Mesendoderm (in vitro differentiated cells): ENCODE data around the gene EIF2A.

Source experiments
- DNase-seq: peaks from one replicate; pipeline ENCODE4 v3.0.0; 2013
- H2AK5ac ChIP-seq: 2 replicates; pipeline ENCODE4 v1.6.1; 2013; ENCODE audit warnings: low read length, inconsistent platforms
- H2BK120ac ChIP-seq: 2 replicates; pipeline ENCODE4 v1.6.1; 2013; ENCODE audit warnings: low read depth, mild to moderate bottlenecking, low read length, moderate library complexity, mixed read lengths
- H2BK15ac ChIP-seq: replicated peaks from 2 replicates; pipeline ENCODE4 v1.6.1; 2013; ENCODE audit warnings: low read depth, mild to moderate bottlenecking, moderate library complexity
- H2BK5ac ChIP-seq: 2 replicates; pipeline ENCODE4 v1.6.1; 2013; ENCODE audit warnings: low read length, inconsistent platforms
- H3K18ac ChIP-seq: 2 replicates; pipeline ENCODE4 v1.6.1; 2013; ENCODE audit warnings: mild to moderate bottlenecking, low read length, mixed read lengths
- H3K23ac ChIP-seq: one replicate; pipeline ENCODE4 v1.6.1; 2013; ENCODE audit warnings: low read length
- H3K27ac ChIP-seq: 2 replicates; pipeline ENCODE4 v1.5.1; 2013; ENCODE audit warnings: low read depth, mild to moderate bottlenecking, inconsistent platforms, low read length, moderate library complexity
- H3K27me3 ChIP-seq: 2 replicates; pipeline ENCODE4 v1.6.1; 2013; ENCODE audit warnings: low read length, control low read depth, mild to moderate bottlenecking, inconsistent platforms; ENCODE audit not compliant: insufficient read depth, poor library complexity
- H3K36me3 ChIP-seq: 2 replicates; pipeline ENCODE4 v1.6.1; 2013; ENCODE audit warnings: low read length, inconsistent platforms; ENCODE audit not compliant: control insufficient read depth, insufficient read depth
- H3K4ac ChIP-seq: one replicate; pipeline ENCODE4 v1.6.1; 2013; ENCODE audit warnings: low read depth, mild to moderate bottlenecking, low read length, moderate library complexity
- H3K4me1 ChIP-seq: 2 replicates; pipeline ENCODE4 v1.6.1; 2013; ENCODE audit warnings: low read depth, low read length, inconsistent platforms; ENCODE audit not compliant: control insufficient read depth
- H3K4me2 ChIP-seq: 2 replicates; pipeline ENCODE4 v1.6.1; 2013; ENCODE audit warnings: low read length
- H3K4me3 ChIP-seq: 2 replicates; pipeline ENCODE4 v1.5.1; 2013; ENCODE audit warnings: mild to moderate bottlenecking, low read length
- H3K56ac ChIP-seq: one replicate; pipeline ENCODE4 v1.6.1; 2013; ENCODE audit warnings: low read length
- H3K79me1 ChIP-seq: 2 replicates; pipeline ENCODE4 v1.6.1; 2013; ENCODE audit warnings: low read length, inconsistent platforms
- H3K79me2 ChIP-seq: 2 replicates; pipeline ENCODE4 v1.6.1; 2013; ENCODE audit warnings: mild to moderate bottlenecking, low read length; ENCODE audit not compliant: control insufficient read depth, insufficient read depth
- H3K9ac ChIP-seq: 2 replicates; pipeline ENCODE4 v1.6.1; 2013; ENCODE audit warnings: low read length, inconsistent platforms
- H4K5ac ChIP-seq: one replicate; pipeline ENCODE4 v1.6.1; 2013; ENCODE audit warnings: low read length
- H4K8ac ChIP-seq: one replicate; pipeline ENCODE4 v1.6.1; 2013; ENCODE audit warnings: low read depth, mild to moderate bottlenecking, control low read depth, low read length, moderate library complexity
- whole genome bisulfite sequencing: extraction: QIAGEN DNeasy Blood & Tissue Kit; methylation state at CpG from one replicate; pipeline ENCODE4 v1.1.7; 2013; ENCODE audit warnings: low lambda C conversion rate, missing lambda C conversion rate; ENCODE audit not compliant: insufficient coverage; ENCODE audit errors: extremely low coverage; 5-methylcytosine and 5-hydroxymethylcytosine counted together

Gene EIF2A

GRCh38 chr3:150538324-150539208 is 8.0 kb upstream of the EIF2A start:
- no CpG with 5 or more reads among the region's 10 CpGs for WGBS
- Histone ChIP-seq H3K79me2 (peaks cover 2% of the 10 kb centered on the region), H3K4me3 (no peak overlapping the region), H4K5ac (no peak overlapping the region), H4K8ac (no peak overlapping the region), H2BK5ac (no peak overlapping the region), H3K56ac (no peak overlapping the region), H3K4me1 (no peaks in the 10 kb centered on the region), H2BK15ac (no peak overlapping the region), H3K27me3 (no peaks in the 10 kb centered on the region), H3K4ac (no peak overlapping the region), H3K9ac (no peak overlapping the region), H2BK120ac (no peak overlapping the region), H2AK5ac (no peak overlapping the region), H3K27ac (no peak overlapping the region), H3K18ac (no peak overlapping the region), H3K23ac (no peak overlapping the region), H3K4me2 (no peak overlapping the region), H3K79me1 (no peaks in the 10 kb centered on the region), H3K36me3 (no peaks in the 10 kb centered on the region)
- DNase-seq, result no peak

GRCh38 chr3:150540297-150540696 is 6.3 kb upstream of the EIF2A start:
- Histone ChIP-seq H2AK5ac (no peak overlapping the region), H3K27me3 (no peaks in the 10 kb centered on the region), H2BK120ac (no peak overlapping the region), H3K23ac (no peak overlapping the region), H2BK15ac (no peak overlapping the region), H3K18ac (no peak overlapping the region), H3K4me3 (no peak overlapping the region), H3K4ac (no peak overlapping the region), H3K56ac (no peak overlapping the region), H3K27ac (no peak overlapping the region), H3K79me2 (peaks cover 10% of the 10 kb centered on the region), H3K4me1 (no peaks in the 10 kb centered on the region), H4K8ac (no peak overlapping the region), H2BK5ac (no peak overlapping the region), H3K36me3 (no peaks in the 10 kb centered on the region), H3K79me1 (no peaks in the 10 kb centered on the region), H3K4me2 (no peak overlapping the region), H3K9ac (no peak overlapping the region), H4K5ac (no peak overlapping the region)
- no CpG with 5 or more reads among the region's 2 CpGs for WGBS
- no peak for DNase-seq

GRCh38 chr3:150540991-150541390 is 5.6 kb upstream of the EIF2A start:
- H2BK5ac ChIP-seq, result no peak overlapping the region
- H3K23ac ChIP-seq, result no peak overlapping the region
- no CpG with 5 or more reads among the region's 3 CpGs for WGBS
- no peak overlapping the region for H2BK15ac ChIP-seq
- H2AK5ac ChIP-seq, result no peak overlapping the region
- H3K4ac ChIP-seq, result no peak overlapping the region
- no peaks in the 10 kb centered on the region for H3K27me3 ChIP-seq
- peaks cover 17% of the 10 kb centered on the region for H3K79me2 ChIP-seq
- H3K56ac ChIP-seq, result no peak overlapping the region
- no peak overlapping the region for H2BK120ac ChIP-seq
- no peak overlapping the region for H3K4me2 ChIP-seq
- no peaks in the 10 kb centered on the region for H3K79me1 ChIP-seq
- H3K4me3 ChIP-seq, result no peak overlapping the region
- no peaks in the 10 kb centered on the region for H3K36me3 ChIP-seq
- H3K18ac ChIP-seq, result no peak overlapping the region
- no peak overlapping the region for H3K27ac ChIP-seq
- H3K4me1 ChIP-seq, result no peaks in the 10 kb centered on the region
- H4K8ac ChIP-seq, result no peak overlapping the region
- DNase-seq, result no peak
- no peak overlapping the region for H4K5ac ChIP-seq
- H3K9ac ChIP-seq, result no peak overlapping the region

- H3K4ac ChIP-seq, result no peak overlapping the region
- no peaks in the 10 kb centered on the region for H3K4me1 ChIP-seq
- no peak for DNase-seq
- peaks cover 29% of the 10 kb centered on the region for H3K79me2 ChIP-seq
- H2BK120ac ChIP-seq, result no peak overlapping the region
- no peak overlapping the region for H2AK5ac ChIP-seq
- H4K8ac ChIP-seq, result no peak overlapping the region
- H2BK15ac ChIP-seq, result no peak overlapping the region
- H3K4me3 ChIP-seq, result no peak overlapping the region
- H3K23ac ChIP-seq, result no peak overlapping the region
- no peak overlapping the region for H2BK5ac ChIP-seq
- H3K36me3 ChIP-seq, result no peaks in the 10 kb centered on the region
- H3K56ac ChIP-seq, result no peak overlapping the region
- WGBS, result no CpG with 5 or more reads among the region's 3 CpGs
- no peak overlapping the region for H3K27ac ChIP-seq
- no peaks in the 10 kb centered on the region for H3K27me3 ChIP-seq
- no peak overlapping the region for H3K4me2 ChIP-seq
- H3K79me1 ChIP-seq, result peaks cover 3% of the 10 kb centered on the region
- H4K5ac ChIP-seq, result no peak overlapping the region
- H3K18ac ChIP-seq, result no peak overlapping the region
- no peak overlapping the region for H3K9ac ChIP-seq
Measured at GRCh38 chr3:150543128-150543527, 3.5 kb upstream of the EIF2A start.

GRCh38 chr3:150543531-150543930 is 3.1 kb upstream of the EIF2A start:
- Histone ChIP-seq H3K79me2 (peaks cover 33% of the 10 kb centered on the region), H3K27ac (no peak overlapping the region), H3K4me2 (no peak overlapping the region), H3K79me1 (peaks cover 5% of the 10 kb centered on the region), H3K27me3 (no peaks in the 10 kb centered on the region), H3K36me3 (no peaks in the 10 kb centered on the region), H3K4me3 (no peak overlapping the region), H3K56ac (no peak overlapping the region), H3K9ac (no peak overlapping the region), H4K8ac (no peak overlapping the region), H2AK5ac (no peak overlapping the region), H2BK5ac (no peak overlapping the region), H2BK120ac (no peak overlapping the region), H3K4ac (no peak overlapping the region), H3K4me1 (no peaks in the 10 kb centered on the region), H4K5ac (no peak overlapping the region), H2BK15ac (no peak overlapping the region), H3K23ac (no peak overlapping the region), H3K18ac (no peak overlapping the region)
- no peak for DNase-seq
- WGBS, result no CpG with 5 or more reads among the region's 2 CpGs

GRCh38 chr3:150544041-150544440 is 2.5 kb upstream of the EIF2A start:
- Histone ChIP-seq H4K5ac (no peak overlapping the region), H3K4me1 (no peaks in the 10 kb centered on the region), H2AK5ac (no peak overlapping the region), H3K23ac (no peak overlapping the region), H3K79me1 (peaks cover 5% of the 10 kb centered on the region), H3K4me3 (no peak overlapping the region), H3K79me2 (peaks cover 34% of the 10 kb centered on the region), H2BK120ac (no peak overlapping the region), H3K27ac (no peak overlapping the region), H3K4me2 (no peak overlapping the region), H2BK15ac (no peak overlapping the region), H3K9ac (no peak overlapping the region), H3K36me3 (no peaks in the 10 kb centered on the region), H2BK5ac (no peak overlapping the region), H4K8ac (no peak overlapping the region), H3K18ac (no peak overlapping the region), H3K4ac (no peak overlapping the region), H3K56ac (no peak overlapping the region), H3K27me3 (no peaks in the 10 kb centered on the region)
- no peak for DNase-seq
